HG02884 (cell line): ENCODE data around the gene SOBP.
"Not testable (repeated sequence)": the region's sequence is repeated elsewhere in the genome, so short reads cannot be mapped to it uniquely, and the experiment has no call there.

Experiments used
- ATAC-seq: cut with Tn5 transposase; IDR thresholded peaks from one replicate; pipeline ENCODE4 v1.9.1; 2021; ENCODE audit warnings: mild to moderate bottlenecking, moderate library complexity; ENCODE audit not compliant: unreplicated experiment

Gene SOBP

DNA sequence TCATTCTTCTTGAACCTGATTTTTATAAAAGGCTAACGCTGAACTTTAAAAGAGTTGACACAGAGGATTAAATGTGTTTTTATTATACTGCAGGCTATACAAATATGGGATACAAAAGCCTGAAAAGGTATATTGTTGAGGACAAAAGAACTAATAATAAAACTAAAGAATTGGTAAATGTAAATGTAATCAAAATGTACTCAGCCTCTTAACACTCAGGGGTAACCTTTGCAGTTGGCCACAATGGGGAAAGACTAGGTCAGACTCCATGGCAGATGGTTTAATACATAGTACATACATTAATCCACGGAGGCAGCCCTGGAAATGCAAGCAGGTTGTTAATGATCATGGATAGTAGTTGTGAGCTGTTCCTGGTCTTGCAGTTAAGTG is 57.5 kb downstream of the SOBP start:
- no peak for ATAC-seq

DNA sequence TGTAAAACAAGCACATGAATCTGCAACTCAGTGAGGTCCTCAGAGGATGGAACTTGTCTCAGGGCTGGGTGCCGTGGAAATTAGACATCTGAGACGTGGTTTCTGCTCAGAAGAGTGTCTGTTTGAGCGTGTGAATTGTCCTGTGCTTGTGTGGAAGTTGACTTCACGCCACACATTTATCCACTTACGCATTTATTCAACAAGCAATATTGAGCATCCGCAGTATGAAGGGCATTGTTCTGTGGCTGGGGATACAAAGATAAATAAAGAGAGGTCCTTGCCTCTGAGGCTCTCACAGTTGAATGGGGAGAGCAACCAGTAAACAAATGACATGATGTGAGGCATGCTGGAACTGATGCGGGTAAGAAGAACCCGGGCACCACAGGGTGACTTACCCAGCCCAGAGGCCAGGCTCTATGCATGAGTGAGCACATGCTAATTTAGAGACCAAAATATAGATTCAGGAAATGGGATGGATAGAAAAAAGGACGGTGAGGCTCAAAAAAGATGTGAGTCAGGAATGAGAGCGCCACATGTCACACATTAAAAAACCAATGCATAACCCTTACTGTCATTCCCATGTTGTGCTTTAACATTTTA is 60.4 kb downstream of the SOBP start:
- ATAC-seq, result no peak

DNA sequence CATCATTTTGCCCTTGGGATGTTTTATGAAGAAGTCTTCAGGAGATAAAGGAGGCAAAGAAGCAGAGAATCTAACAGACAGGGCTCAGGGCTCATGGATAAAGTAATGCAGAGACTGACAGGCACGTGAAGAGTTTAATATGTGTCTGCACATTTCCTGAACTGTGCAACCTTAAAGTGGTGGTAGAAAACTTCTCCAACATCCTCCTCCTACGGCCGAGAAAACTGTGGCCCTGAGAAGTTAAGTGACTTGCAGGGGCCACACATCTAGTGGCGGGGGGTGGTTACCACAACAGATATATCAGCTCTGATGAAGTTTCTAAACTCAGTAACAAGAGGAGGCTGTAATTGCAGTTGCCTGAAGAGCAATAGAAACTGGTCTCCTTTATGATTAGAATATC is 61.0 kb downstream of the SOBP start:
- no peak for ATAC-seq

DNA sequence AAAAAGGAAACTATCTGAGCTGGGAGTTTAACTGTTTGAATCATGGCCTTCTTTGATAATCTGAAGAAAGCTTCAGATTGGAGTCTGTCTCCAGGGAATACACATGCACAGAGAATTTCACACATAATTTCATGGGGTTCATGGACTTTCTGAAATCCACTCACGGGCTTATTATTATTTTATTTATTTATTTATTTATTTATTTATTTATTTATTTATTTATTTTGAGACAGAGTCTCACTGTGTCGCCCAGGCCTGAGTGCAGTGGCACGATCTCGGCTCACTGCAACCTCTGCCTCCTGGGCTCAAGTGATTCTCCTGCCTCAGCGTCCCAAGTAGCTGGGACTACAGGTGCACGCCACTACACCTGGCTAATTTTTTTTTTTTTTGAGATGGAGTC is 63.2 kb downstream of the SOBP start:
- not testable (repeated sequence) for ATAC-seq

DNA sequence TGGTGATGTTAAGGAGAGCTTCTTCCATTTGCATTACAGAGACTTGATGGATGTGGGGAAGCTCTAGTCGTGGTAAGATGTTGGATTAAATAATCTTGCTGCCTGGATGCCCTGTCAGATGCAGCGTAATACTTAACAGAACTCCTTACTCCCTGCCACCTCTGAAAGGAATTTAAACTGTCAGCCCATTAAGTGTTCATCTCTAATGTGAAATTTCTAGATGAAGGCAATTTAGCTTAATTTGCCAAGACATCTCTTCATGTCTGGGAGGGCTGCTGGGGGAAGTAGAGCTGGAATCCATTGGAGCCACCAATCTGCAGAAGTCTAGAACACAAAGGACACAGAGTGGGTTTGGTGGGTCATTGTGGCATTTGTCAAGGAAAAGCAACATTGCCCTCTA is 64.4 kb downstream of the SOBP start:
- ATAC-seq, result no peak

DNA sequence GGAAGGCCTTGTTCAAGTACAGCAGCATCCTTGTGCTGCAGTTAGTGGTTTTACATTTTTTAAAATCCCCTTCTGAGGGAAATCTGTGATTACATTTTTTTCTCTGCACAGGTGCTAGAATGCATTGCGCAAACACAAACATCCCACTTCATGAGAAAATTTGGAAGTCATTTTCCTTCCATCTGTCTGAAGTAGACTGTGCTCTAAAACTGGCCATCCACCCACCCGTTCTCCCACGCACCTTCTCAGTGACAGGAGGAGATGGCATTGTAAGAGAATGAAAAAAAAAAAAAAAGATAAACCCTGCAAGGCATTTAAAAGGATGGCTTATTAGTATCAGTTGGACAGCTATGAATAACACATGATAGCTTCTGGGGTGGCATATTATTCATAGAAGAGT is 65.0 kb downstream of the SOBP start:
- no peak for ATAC-seq

DNA sequence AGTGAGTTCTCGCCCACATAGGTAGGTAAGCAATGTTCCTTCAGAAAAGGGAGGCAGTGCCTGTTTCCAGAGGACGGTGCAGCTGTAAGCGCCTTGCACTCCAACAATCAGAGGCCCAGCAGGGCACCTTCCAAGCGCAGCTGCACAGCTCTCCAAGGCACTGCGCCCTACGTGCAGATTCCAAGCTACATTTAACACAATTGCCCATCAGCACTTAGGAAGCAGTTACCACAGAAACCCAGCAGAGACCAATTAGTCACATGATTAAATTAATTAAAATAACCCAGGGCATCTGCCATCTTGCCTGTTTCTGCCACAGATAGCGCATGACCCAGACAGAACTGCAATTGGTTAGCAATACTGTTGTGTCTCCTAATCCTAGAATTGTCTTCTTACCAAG is 65.5 kb downstream of the SOBP start:
- no peak for ATAC-seq

DNA sequence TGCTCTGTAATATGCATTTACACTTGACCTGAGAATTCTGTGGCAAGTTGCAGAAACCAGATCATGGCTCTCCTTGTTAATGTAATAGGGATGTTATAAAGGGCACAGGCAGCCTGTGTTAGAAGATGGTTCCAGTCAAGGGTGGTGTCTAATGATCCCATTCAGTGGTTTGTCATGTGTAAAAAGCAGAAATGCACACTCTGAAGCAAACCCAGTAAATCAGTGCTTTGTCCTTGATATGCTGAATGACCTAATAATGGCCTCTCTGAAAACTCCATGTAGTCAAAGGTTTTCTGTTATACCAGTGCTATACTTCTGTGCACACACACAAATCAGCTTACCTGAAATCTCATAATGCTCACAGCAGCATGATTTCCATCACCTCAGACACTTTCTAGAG is 66.2 kb downstream of the SOBP start:
- ATAC-seq, result no peak

DNA sequence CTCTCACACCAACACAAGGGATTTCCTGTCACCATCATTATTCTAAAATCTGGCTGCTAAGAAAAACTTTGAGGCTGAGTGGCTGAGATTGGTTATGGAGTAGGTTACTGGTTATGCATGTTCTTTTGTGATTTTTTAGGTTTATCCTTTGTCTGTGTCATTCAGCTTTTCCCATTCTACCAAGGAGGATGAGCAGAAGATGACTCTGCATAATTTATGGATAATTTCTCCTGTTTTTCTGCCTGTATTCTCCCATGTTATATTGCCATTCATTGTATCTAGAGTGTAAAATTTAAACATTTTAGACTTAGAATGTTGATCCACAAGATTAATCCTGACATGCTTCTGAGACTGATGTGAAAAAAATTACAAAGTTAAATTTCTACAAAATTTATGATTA is 67.8 kb downstream of the SOBP start:
- ATAC-seq, result no peak

DNA sequence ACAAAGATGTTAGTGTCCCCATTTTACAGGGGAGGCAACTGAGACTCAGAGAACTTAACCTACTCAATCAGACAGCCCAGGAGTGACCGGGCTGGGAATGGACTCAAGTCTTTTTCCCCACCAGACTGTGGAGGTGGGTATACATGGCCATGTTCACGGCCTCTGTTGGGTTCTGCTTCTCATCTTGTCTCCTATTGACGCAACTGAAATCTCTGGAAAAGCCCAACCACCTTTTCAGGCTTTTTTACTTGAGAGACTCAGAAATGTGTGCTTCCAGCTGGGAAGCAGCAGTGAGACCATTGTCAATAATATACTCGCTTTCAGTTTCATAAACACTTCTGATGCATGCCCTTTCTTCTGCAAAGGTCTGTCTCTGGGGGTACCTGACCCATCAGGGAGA is 70.7 kb downstream of the SOBP start:
- ATAC-seq, result no peak

DNA sequence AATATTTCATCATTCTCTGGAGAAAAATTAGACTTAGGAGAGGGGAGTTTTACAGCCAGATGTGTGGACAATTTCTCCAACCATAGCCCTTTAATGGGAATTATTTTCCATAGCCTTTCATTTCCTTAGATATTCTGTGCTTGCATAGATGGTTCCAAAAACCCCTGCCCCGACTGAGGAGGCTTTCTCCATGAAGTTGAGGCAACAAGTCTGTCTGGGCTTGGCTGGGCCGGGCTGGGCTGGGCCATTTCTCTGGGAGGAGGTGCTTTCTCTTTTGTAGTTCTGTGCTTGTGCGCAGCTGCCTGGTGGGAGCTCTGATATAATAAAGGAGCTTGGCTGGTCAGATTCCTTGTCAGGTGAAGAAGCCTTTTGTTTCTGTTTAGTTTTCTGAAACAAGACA is 71.4 kb downstream of the SOBP start:
- no peak for ATAC-seq

DNA sequence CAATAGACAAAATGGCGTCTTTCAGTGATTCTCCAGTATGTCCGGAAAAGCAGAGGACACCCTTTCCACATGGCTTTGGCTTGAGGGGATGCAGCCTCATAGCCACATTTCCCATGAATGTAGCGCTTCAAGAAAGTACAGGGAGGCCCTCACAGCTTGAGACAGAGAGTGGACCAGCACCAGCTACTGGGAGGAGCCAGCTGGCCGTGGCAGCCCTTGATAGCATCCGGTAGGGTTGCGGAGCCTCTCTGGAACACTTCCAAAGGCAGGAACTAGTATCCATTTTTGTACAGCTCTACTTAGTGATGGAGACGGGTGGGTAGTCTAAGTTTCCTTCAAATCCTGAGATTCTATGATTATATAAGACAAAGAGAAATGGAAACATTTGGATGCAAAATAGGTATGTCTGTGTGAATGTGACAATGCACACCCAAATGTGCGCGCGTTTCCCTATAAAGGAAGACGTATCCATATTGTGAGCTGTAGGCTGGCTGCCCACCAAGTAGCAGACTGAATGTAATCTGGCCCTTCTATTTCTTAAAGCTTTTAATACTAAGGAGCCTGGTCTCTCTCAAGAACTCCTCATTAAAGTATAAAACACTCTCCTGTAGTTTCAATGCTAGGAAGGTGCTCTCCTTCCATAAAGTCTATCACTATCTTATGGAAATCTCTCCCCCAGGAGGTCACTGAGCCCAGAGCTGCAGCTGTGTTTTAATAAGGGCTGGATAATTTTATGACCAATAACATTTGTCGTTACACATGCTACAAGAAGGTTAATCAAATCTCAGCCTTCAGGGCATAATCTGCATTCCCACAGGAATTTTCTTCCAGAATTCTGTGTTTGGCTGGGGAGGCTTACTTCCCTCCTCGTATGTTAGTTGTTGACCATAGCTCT is 74.0 kb downstream of the SOBP start:
- ATAC-seq, result no peak

DNA sequence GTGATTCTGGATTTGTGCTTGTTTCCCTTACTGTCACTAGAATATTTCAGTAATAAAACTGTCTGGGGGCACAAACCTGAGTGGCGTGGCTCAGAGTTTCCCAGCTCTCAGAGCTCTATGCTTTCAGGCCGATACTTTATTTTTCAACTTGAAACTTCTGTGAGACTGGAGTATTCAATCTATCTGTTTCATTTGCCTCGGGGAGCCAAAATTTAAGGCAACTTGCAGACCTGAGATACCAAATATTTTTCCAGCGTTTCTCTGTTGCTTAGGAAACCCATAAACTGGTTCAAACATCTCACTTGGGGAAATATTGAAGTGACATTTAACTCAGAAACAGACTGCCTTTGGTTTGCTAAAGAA is 74.7 kb downstream of the SOBP start:
- no peak for ATAC-seq

DNA sequence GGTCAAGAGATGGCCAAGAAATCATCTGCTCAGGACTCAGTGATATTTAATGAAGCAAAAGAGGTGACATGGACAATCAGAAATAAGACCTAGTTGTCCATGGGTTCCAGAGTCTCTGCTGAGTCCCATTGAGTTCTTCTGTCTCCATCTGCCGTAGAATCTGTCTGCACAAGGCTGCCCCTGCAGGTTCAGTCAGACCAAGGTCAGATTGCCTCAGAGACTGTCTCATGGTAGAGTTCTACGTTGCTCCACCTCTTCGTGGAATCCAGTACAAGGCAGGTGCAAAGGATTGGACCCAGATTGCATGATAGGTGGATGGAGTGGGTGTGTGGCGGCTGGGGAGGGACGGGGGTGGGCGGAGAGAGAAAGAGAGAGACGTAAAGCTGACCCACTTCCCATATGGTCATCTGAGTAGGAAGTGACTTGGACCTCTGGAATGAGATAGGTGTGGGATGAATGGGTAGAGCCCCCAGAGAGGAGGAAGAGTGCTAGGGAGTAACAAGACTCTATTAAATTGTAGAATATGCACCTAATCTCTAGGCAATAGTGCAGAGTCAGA is 75.3 kb downstream of the SOBP start:
- no peak for ATAC-seq

DNA sequence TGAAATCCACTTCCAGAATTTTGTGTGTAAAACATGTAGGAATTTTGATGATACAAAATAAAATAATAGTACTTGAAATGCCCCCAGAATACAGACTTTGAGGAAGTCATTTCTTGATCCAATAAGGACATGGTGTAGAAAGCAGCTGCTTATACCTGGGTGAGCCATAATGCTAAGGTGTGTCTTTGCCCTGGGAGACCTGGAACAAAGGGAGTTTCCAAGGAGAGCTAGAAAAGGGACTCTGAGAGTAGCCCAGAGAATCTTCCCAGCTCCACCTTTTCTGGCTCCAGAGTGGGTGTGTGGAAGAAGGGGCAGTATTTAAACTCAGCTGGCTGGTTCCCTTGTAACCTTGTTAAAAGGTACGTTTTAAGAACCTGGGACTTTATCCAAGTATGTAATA is 77.7 kb downstream of the SOBP start:
- no peak for ATAC-seq

DNA sequence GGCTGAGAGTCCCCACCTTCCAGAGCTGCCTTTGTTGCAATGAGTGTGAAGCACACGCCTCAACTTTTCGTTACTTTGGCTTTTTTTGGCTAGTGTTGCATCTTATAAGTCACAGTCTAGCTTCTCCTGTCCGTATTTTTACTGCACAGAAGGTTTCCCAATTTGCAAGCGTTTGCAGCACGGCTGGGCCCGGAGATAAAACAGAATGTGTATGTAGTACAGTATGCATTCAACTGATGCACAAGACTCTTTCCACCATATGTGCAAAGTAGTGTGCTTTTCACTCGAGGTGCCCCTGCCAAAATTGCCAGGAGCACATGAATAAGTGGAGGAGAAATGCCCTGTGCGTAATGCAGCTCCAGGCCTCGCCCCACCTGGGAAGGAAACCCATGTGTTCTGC is 79.6 kb downstream of the SOBP start:
- no peak for ATAC-seq

DNA sequence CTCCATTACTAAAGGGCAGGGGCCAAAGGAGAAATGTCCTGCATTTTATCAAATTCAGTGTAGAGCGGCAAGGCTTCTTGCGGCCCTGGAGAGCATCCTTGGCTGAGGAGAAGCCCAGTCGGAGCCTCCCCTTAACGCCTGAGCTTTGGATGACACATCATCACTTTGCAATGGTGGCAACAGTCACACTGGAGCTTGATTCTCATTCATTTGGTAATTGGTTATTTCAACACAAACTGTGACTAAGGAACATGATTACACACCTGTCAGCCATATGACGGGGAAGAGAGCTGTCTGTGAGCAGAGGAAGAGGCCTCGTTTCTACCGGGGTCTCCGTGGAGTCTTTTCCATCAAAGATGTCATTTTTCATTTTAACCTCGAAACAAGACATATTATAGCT is 81.4 kb downstream of the SOBP start:
- ATAC-seq, result no peak

DNA sequence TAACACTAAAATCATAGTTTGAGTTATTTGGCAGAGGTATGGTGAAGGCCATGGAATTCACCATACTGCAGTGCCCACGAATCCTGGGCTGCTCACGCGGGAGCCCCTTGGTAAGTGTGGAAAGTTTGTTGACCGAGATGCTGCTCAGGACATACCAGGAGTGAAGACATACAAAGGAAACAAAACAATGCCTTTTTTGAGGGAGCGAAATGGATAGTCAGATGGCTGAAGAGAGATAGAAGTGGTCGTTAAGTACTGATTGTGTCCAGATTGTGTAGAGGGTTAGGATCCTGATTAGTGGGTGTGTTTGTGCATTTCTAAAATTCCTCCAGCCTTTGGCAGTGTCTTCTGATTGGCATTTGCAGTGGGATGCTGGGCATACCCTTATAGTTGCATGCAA is 83.0 kb downstream of the SOBP start:
- ATAC-seq, result no peak

DNA sequence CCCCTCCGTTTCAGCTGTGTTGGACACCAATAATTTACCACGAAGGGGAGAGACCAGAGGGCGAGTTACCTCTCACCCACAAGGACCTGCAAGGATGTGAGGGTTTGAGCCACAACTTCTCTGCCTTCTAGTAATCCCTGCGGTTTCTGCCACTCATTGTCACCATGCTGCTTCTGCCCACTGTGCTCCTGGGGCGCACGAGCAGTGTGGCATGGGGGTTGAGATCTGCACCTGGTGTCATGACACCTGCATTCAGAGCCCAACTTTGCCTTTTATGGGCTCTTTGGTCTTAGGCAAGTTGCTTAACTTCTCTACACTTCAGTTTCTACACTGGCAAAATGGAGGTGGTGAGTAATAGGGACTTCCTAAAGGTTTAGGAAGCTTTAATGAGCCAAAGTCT is 84.9 kb downstream of the SOBP start:
- no peak for ATAC-seq

DNA sequence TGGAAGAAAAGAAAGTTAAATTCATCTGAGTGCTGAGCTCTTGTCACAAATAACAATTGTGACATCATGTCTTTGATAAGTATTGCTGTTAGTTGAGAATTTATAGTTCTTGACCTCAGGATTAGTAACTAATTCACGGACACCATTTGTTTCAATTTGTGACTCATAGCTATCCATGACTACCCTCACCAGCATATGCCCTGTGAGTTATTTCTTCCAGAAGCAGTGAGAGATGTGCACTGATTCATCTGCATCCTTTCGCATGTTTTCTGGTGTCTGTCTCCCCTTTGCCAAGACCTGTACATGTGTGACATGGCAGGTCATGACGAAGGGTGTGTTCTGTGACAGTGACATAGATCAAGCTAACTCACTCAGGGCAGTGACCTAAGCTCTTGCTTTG is 86.9 kb downstream of the SOBP start:
- ATAC-seq, result no peak

DNA sequence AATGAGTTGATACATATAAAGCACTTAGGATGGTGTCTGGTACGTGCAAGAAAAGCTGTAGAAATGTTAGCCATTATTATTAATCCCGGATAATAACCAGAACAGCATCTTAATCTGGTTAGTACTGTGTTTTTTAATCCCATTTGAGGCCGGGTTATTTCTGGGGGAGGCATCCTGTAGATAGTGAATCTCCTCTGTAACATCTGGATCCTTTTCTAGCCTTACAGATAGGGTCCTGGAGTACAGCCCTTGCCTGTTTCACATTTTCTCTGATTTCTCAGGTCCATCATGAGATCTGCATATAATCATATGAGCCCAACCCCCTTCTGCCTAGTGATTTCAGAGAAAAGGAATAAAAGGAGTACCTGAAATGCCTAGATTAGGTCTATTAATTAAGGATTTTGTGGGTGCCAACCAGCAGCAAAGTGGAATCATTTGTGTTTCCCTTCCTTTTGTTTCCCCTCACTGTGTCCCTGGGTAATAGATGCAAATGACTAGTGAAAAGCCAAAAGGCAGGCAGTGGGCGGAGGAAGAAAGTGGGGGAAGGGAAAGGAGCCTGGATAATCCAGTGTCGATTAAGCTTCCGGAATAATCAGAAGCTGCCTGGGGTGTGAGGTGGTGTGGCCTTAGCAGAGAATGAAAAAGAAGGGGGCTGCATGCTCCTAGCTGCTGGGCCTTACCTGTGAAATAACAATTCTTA is 88.9 kb downstream of the SOBP start:
- ATAC-seq, result no peak
